Activated CD8-positive, alpha-beta memory T cell treated with anti-CD3 and anti-CD28 coated beads, Interleukin-2, amount 50 U/mL, for 1 hour (primary cell): Measurements from ENCODE around the gene DCAF12.

Source experiments
- DNase-seq: peaks from one replicate; pipeline ENCODE4 v3.0.0-alpha.2; 2020; ENCODE audit errors: extremely low read depth

Gene DCAF12

GRCh38 chr9:34125681-34126206 is 754 bp downstream of the DCAF12 start:
- no peak for DNase-seq

- no peak for DNase-seq
Measured at GRCh38 chr9:34124926-34125325, 1.6 kb downstream of the DCAF12 start.

- no peak for DNase-seq
Measured at GRCh38 chr9:34124099-34124498, 2.4 kb downstream of the DCAF12 start.

GRCh38 chr9:34123682-34124081 is 2.8 kb downstream of the DCAF12 start:
- DNase-seq, result no peak

- no peak for DNase-seq
Measured at GRCh38 chr9:34121996-34122395, 4.5 kb downstream of the DCAF12 start.

GRCh38 chr9:34119713-34120112 is 6.8 kb downstream of the DCAF12 start:
- DNase-seq, result no peak

- no peak for DNase-seq
Measured at GRCh38 chr9:34114436-34114835, 12.1 kb downstream of the DCAF12 start.

GRCh38 chr9:34106110-34106509 is 20.4 kb downstream of the DCAF12 start:
- DNase-seq, result no peak

- no peak for DNase-seq
Measured at GRCh38 chr9:34102796-34103195, 23.7 kb downstream of the DCAF12 start.

- DNase-seq, result no peak
Measured at GRCh38 chr9:34098307-34098706, 28.2 kb downstream of the DCAF12 start.

GRCh38 chr9:34097865-34098264 is 28.6 kb downstream of the DCAF12 start:
- DNase-seq, result no peak

GRCh38 chr9:34096751-34097150 is 29.7 kb downstream of the DCAF12 start:
- no peak for DNase-seq

GRCh38 chr9:34093578-34093977 is 32.9 kb downstream of the DCAF12 start:
- no peak for DNase-seq

- no peak for DNase-seq
Measured at GRCh38 chr9:34089311-34089710, 37.2 kb downstream of the DCAF12 start.

- no peak for DNase-seq
Measured at GRCh38 chr9:34087370-34087769, 39.1 kb downstream of the DCAF12 start.

GRCh38 chr9:34086864-34087263 is 39.6 kb downstream of the DCAF12 start:
- no peak for DNase-seq

- no peak for DNase-seq
Measured at GRCh38 chr9:34085581-34086500, 40.7 kb downstream of the DCAF12 start.

- DNase-seq, result no peak
Measured at GRCh38 chr9:34084562-34084961, 41.9 kb downstream of the DCAF12 start.

GRCh38 chr9:34079181-34079580 is 47.3 kb downstream of the DCAF12 start:
- no peak for DNase-seq

GRCh38 chr9:34072868-34073590 is 53.5 kb downstream of the DCAF12 start:
- no peak for DNase-seq

GRCh38 chr9:34072410-34072809 is 54.1 kb downstream of the DCAF12 start:
- DNase-seq, result no peak

GRCh38 chr9:34070606-34071324 is 55.7 kb downstream of the DCAF12 start:
- no peak for DNase-seq
